ENCODE data around the gene RAPGEF1.

DNA sequence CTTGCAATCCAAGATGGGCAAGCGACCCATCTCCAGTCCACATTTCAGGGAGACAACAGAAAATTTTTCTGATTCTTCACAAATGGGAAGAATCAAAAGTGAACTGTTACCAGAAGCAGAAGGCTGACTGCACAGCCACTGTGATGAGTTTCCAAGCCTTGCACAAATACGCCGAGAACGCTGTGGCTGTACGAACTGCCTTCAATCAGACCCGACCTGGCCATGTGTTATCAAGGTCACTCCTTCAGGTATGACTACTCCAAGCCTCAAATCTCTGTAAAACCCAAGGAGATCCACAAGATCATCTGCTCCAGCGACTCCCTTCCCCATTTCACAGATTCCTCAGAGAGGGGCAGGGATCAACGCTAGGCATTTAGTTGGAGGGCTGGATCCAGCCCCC is 26.9 kb downstream of the RAPGEF1 start:
- TF ChIP-seq POLR2A (IDR thresholded peaks at IDR 0.05; ENCODE audit: low read depth, low read length) (no peak), POLR2AphosphoS5 (IDR thresholded peaks at IDR 0.05; ENCODE audit: low read depth, low read length) (no peak)
